Measurements from ENCODE around the gene DEGS1. TPM values are rescaled to one million over a fixed set of nuclear protein-coding genes. Genes with fewer than 3 reads are reported as not detected.
A peak's percentile ranks its signal among the peaks of the same experiment; 100 is the strongest.

Gene DEGS1
- total and polyA plus RNA-seq, 4 donors, result 70.3 to 94.4 (median 79.8) TPM

DNA sequence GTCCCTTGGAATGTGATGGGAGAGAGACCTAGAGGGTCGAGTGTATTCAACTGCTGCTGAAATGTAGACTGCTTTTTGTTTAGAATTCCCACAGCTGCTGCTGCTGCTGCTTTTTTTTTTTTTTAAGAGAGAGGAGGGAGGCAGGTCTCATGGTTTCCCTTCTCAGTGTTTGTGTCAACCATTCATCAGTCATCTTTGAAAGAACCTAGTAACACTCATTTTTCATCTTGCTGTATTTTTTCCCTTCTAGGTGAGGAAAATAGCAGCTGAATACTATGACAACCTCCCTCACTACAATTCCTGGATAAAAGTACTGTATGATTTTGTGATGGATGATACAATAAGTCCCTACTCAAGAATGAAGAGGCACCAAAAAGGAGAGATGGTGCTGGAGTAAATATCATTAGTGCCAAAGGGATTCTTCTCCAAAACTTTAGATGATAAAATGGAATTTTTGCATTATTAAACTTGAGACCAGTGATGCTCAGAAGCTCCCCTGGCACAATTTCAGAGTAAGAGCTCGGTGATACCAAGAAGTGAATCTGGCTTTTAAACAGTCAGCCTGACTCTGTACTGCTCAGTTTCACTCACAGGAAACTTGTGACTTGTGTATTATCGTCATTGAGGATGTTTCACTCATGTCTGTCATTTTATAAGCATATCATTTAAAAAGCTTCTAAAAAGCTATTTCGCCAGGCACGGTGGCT, 9.2 kb downstream of the DEGS1 start:
- no peaks in the 10 kb centered on the region for H3K4me1 ChIP-seq (ENCODE audit: control insufficient read depth, insufficient read depth, low read length)
- DNase-seq (ENCODE audit: low read depth in 4 of 6, low spot score in 6 of 6), result no peak
- no peaks in the 10 kb centered on the region for H3K9me3 ChIP-seq (ENCODE audit: control insufficient read depth, insufficient read depth, low read length)
- no peaks in the 10 kb centered on the region for H3K27me3 ChIP-seq (ENCODE audit: control insufficient read depth, insufficient read depth, low read length)
- 50% methylated on average over 2 of the region's 5 CpGs for WGBS (ENCODE audit: insufficient coverage)
- peaks cover 31% of the 10 kb centered on the region for H3K36me3 ChIP-seq (ENCODE audit: control insufficient read depth, insufficient read depth, low read length)
- H3K27ac ChIP-seq (ENCODE audit: low read depth, low read length), result no peak overlapping the region
- no peak overlapping the region for H3K4me3 ChIP-seq (ENCODE audit: low read depth, low read length)

DNA sequence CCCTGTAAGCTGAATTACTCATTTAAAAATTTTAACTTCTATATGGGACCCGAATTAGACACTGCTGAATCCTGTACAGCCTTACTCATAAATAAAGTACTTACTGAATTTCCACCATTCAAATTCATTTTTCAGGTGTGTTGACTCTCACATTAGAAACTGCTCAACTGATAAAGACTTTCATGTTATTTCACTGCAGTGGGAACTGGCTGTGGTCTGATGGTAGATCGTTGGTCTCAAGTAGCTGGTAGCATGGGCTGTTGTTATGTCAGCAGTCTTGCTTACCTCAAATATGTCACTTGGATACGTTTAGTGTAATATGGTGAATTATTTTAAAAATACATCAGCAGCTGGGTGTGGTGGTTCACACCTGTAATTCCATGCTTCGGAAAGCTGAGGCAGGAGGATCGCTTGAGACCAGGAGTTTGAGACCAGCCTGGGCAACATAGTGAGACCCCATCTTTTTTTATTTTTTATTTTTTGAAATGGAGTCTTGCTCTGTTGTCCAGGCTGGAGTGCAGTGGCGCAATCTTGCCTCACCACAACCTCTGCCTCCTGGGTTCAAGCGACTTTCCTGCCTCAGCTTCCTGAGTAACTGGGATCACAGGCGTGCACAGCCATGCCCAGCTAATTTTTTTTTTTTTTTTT, 10.4 kb downstream of the DEGS1 start:
- peaks cover 31% of the 10 kb centered on the region for H3K36me3 ChIP-seq (ENCODE audit: control insufficient read depth, insufficient read depth, low read length)
- no peak overlapping the region for H3K4me3 ChIP-seq (ENCODE audit: low read depth, low read length)
- H3K27me3 ChIP-seq (ENCODE audit: control insufficient read depth, insufficient read depth, low read length), result no peaks in the 10 kb centered on the region
- no peaks in the 10 kb centered on the region for H3K9me3 ChIP-seq (ENCODE audit: control insufficient read depth, insufficient read depth, low read length)
- no peak for DNase-seq (ENCODE audit: low read depth in 4 of 6, low spot score in 6 of 6)
- H3K27ac ChIP-seq (ENCODE audit: low read depth, low read length), result no peak overlapping the region
- 100% methylated on average over 2 of the region's 8 CpGs for WGBS (ENCODE audit: insufficient coverage)
- no peaks in the 10 kb centered on the region for H3K4me1 ChIP-seq (ENCODE audit: control insufficient read depth, insufficient read depth, low read length)

- 75% methylated on average over 2 of the region's 5 CpGs for WGBS (ENCODE audit: insufficient coverage)
- Histone ChIP-seq H3K4me3 (ENCODE audit: low read depth, low read length) (no peak overlapping the region), H3K4me1 (ENCODE audit: control insufficient read depth, insufficient read depth, low read length) (no peaks in the 10 kb centered on the region), H3K9me3 (ENCODE audit: control insufficient read depth, insufficient read depth, low read length) (no peaks in the 10 kb centered on the region), H3K27me3 (ENCODE audit: control insufficient read depth, insufficient read depth, low read length) (no peaks in the 10 kb centered on the region), H3K27ac (ENCODE audit: low read depth, low read length) (no peak overlapping the region), H3K36me3 (ENCODE audit: control insufficient read depth, insufficient read depth, low read length) (peaks cover 22% of the 10 kb centered on the region)
- DNase-seq (ENCODE audit: low read depth in 4 of 6, low spot score in 6 of 6), result peak in 1 of 6 donors; percentile 48
These were observed 14.0 kb downstream of the DEGS1 start for GRCh38 chr1:224196813-224197600.

- H3K9me3 ChIP-seq (ENCODE audit: control insufficient read depth, insufficient read depth, low read length), result no peaks in the 10 kb centered on the region
These were observed 15.5 kb downstream of the DEGS1 start for GRCh38 chr1:224198572-224198971.

DNA sequence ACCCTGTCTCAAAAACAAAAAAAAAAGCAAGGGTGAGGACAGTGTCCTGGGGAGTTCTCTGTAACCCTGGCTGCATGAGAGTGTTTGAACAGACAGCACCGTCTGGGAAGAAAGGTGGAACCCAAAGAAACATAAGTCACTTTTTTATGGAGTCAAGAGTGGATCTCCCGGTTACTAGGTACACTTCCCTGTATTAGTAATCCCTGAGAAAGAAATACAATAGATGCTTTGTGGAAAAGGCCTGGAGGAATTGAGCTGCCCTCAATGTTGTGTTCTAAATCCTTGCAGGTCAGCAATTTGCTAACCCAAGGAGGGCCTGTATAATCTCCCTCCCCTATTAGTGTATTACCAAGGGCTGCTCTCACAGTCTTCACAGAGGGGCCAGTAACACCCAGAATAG, 16.6 kb downstream of the DEGS1 start:
- H3K27ac ChIP-seq (ENCODE audit: low read depth, low read length), result no peak overlapping the region
- peaks cover 8% of the 10 kb centered on the region for H3K4me1 ChIP-seq (ENCODE audit: control insufficient read depth, insufficient read depth, low read length)
- peaks cover 4% of the 10 kb centered on the region for H3K36me3 ChIP-seq (ENCODE audit: control insufficient read depth, insufficient read depth, low read length)
- no peak overlapping the region for H3K4me3 ChIP-seq (ENCODE audit: low read depth, low read length)
- H3K9me3 ChIP-seq (ENCODE audit: control insufficient read depth, insufficient read depth, low read length), result no peaks in the 10 kb centered on the region
- no peak for DNase-seq (ENCODE audit: low read depth in 4 of 6, low spot score in 6 of 6)
- WGBS (ENCODE audit: insufficient coverage), result 67% methylated on average over 1 of the region's 2 CpGs
- no peaks in the 10 kb centered on the region for H3K27me3 ChIP-seq (ENCODE audit: control insufficient read depth, insufficient read depth, low read length)

More at GRCh38 chr1:224198572-224198971, 15.5 kb downstream of the DEGS1 start:
- Histone ChIP-seq H3K4me3 (ENCODE audit: low read depth, low read length) (no peak overlapping the region), H3K4me1 (ENCODE audit: control insufficient read depth, insufficient read depth, low read length) (peaks cover 2% of the 10 kb centered on the region), H3K27ac (ENCODE audit: low read depth, low read length) (no peak overlapping the region), H3K27me3 (ENCODE audit: control insufficient read depth, insufficient read depth, low read length) (no peaks in the 10 kb centered on the region), H3K36me3 (ENCODE audit: control insufficient read depth, insufficient read depth, low read length) (peaks cover 12% of the 10 kb centered on the region)
- DNase-seq (ENCODE audit: low read depth in 4 of 6, low spot score in 6 of 6), result no peak
- WGBS (ENCODE audit: insufficient coverage), result 100% methylated on average over 2 of the region's 4 CpGs

DNA sequence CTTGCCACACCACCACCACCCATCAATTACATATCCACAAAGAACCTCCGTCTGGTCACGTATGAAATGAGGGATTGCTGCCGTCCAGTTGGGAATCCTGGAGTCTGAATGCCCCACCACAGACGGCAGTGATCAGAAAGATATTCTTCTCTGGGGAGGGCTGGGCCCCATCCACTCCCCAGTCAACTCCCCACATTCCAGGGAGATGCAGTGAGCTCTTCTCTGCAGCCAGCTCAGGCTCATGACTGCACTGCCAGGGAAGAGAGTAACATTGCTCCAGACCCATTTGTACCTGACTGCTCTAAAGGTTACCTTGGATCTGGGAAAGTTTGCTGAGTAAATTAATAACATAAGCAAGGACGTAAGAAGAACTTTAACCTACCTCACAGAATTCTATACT, 18.3 kb downstream of the DEGS1 start:
- Histone ChIP-seq H3K36me3 (ENCODE audit: control insufficient read depth, insufficient read depth, low read length) (no peaks in the 10 kb centered on the region), H3K27ac (ENCODE audit: low read depth, low read length) (no peak overlapping the region), H3K4me3 (ENCODE audit: low read depth, low read length) (no peak overlapping the region), H3K4me1 (ENCODE audit: control insufficient read depth, insufficient read depth, low read length) (peaks cover 14% of the 10 kb centered on the region), H3K9me3 (ENCODE audit: control insufficient read depth, insufficient read depth, low read length) (no peaks in the 10 kb centered on the region), H3K27me3 (ENCODE audit: control insufficient read depth, insufficient read depth, low read length) (no peaks in the 10 kb centered on the region)
- 50% methylated on average over 2 of the region's 5 CpGs for WGBS (ENCODE audit: insufficient coverage)
- DNase-seq (ENCODE audit: low read depth in 4 of 6, low spot score in 6 of 6), result no peak

GRCh38 chr1:224201853-224202252, 18.8 kb downstream of the DEGS1 start:
- DNase-seq (ENCODE audit: low read depth in 4 of 6, low spot score in 6 of 6), result no peak
- H3K36me3 ChIP-seq (ENCODE audit: control insufficient read depth, insufficient read depth, low read length), result no peaks in the 10 kb centered on the region
- 80% methylated on average over 2 of the region's 4 CpGs for whole genome bisulfite sequencing (ENCODE audit: insufficient coverage)
- no peak overlapping the region for H3K4me3 ChIP-seq (ENCODE audit: low read depth, low read length)
- peaks cover 14% of the 10 kb centered on the region for H3K4me1 ChIP-seq (ENCODE audit: control insufficient read depth, insufficient read depth, low read length)
- no peak overlapping the region for H3K27ac ChIP-seq (ENCODE audit: low read depth, low read length)
- H3K27me3 ChIP-seq (ENCODE audit: control insufficient read depth, insufficient read depth, low read length), result no peaks in the 10 kb centered on the region
- H3K9me3 ChIP-seq (ENCODE audit: control insufficient read depth, insufficient read depth, low read length), result no peaks in the 10 kb centered on the region

GRCh38 chr1:224203243-224204016, 20.4 kb downstream of the DEGS1 start:
- H3K27ac ChIP-seq (ENCODE audit: low read depth, low read length), result no peak overlapping the region
- no peaks in the 10 kb centered on the region for H3K9me3 ChIP-seq (ENCODE audit: control insufficient read depth, insufficient read depth, low read length)
- H3K4me3 ChIP-seq (ENCODE audit: low read depth, low read length), result no peak overlapping the region
- peaks cover 14% of the 10 kb centered on the region for H3K4me1 ChIP-seq (ENCODE audit: control insufficient read depth, insufficient read depth, low read length)
- no peaks in the 10 kb centered on the region for H3K27me3 ChIP-seq (ENCODE audit: control insufficient read depth, insufficient read depth, low read length)
- DNase-seq (ENCODE audit: low read depth in 4 of 6, low spot score in 6 of 6), result peak in 1 of 6 donors; percentile 20
- 22% methylated on average over 4 of the region's 8 CpGs for WGBS (ENCODE audit: insufficient coverage)
- H3K36me3 ChIP-seq (ENCODE audit: control insufficient read depth, insufficient read depth, low read length), result no peaks in the 10 kb centered on the region

GRCh38 chr1:224205438-224205840, 22.4 kb downstream of the DEGS1 start:
- Histone ChIP-seq H3K27ac (ENCODE audit: low read depth, low read length) (no peak overlapping the region), H3K4me1 (ENCODE audit: control insufficient read depth, insufficient read depth, low read length) (peaks cover 14% of the 10 kb centered on the region), H3K27me3 (ENCODE audit: control insufficient read depth, insufficient read depth, low read length) (no peaks in the 10 kb centered on the region), H3K36me3 (ENCODE audit: control insufficient read depth, insufficient read depth, low read length) (no peaks in the 10 kb centered on the region), H3K9me3 (ENCODE audit: control insufficient read depth, insufficient read depth, low read length) (no peaks in the 10 kb centered on the region), H3K4me3 (ENCODE audit: low read depth, low read length) (no peak overlapping the region)
- DNase-seq (ENCODE audit: low read depth in 4 of 6, low spot score in 6 of 6), result no peak
- 64% methylated on average over 2 of the region's 4 CpGs for WGBS (ENCODE audit: insufficient coverage)

All from spinal cord (tissue), 10 donors.